ENCODE data around the gene CLEC4G. TPM values are rescaled to one million over a fixed set of nuclear protein-coding genes. Genes with fewer than 3 reads are reported as not detected.

Gene CLEC4G
- total RNA-seq, 1 donor = not detected

- no peak for DNase-seq (ENCODE audit: low read depth)
- no peak overlapping the region for H3K4me3 ChIP-seq (ENCODE audit: low read depth, low read length)
- TF ChIP-seq CTCF (IDR thresholded peaks at IDR 0.05; ENCODE audit: insufficient read depth, low read depth, low read length) = no peak
These were observed 11.1 kb upstream of the CLEC4G start for GRCh38 chr19:7742991-7743390.

- TF ChIP-seq CTCF (IDR thresholded peaks at IDR 0.05; ENCODE audit: insufficient read depth, low read depth, low read length) = no peak
- DNase-seq (ENCODE audit: low read depth) = no peak
These were observed 10.7 kb upstream of the CLEC4G start for GRCh38 chr19:7742575-7742974.

GRCh38 chr19:7740682-7741054 lies 8.8 kb upstream of the CLEC4G start:
- DNase-seq (ENCODE audit: low read depth) = no peak
- H3K4me3 ChIP-seq (ENCODE audit: low read depth, low read length) = no peak overlapping the region
- TF ChIP-seq CTCF (IDR thresholded peaks at IDR 0.05; ENCODE audit: insufficient read depth, low read depth, low read length) = no peak

More at GRCh38 chr19:7742575-7742974, 10.7 kb upstream of the CLEC4G start:
- H3K4me3 ChIP-seq (ENCODE audit: low read depth, low read length) = no peak overlapping the region

- no peak overlapping the region for H3K4me3 ChIP-seq (ENCODE audit: low read depth, low read length)
- no peak for DNase-seq (ENCODE audit: low read depth)
- TF ChIP-seq CTCF (IDR thresholded peaks at IDR 0.05; ENCODE audit: insufficient read depth, low read depth, low read length) = no peak
These were observed 8.1 kb upstream of the CLEC4G start for GRCh38 chr19:7739801-7740681.

- DNase-seq (ENCODE audit: low read depth) = no peak
- no peak overlapping the region for H3K4me3 ChIP-seq (ENCODE audit: low read depth, low read length)
- TF ChIP-seq CTCF (IDR thresholded peaks at IDR 0.05; ENCODE audit: insufficient read depth, low read depth, low read length) = no peak
These were observed 7.4 kb upstream of the CLEC4G start for GRCh38 chr19:7739211-7739755.

- no peak for DNase-seq (ENCODE audit: low read depth)
- H3K4me3 ChIP-seq (ENCODE audit: low read depth, low read length) = no peak overlapping the region
- no peak for TF ChIP-seq CTCF (IDR thresholded peaks at IDR 0.05; ENCODE audit: insufficient read depth, low read depth, low read length)
These were observed 6.1 kb upstream of the CLEC4G start for GRCh38 chr19:7738023-7738422.
